RPMI7951 (cell line): Measurements from ENCODE around the gene YBX1. TPM values are rescaled to one million over a fixed set of nuclear protein-coding genes. Genes with fewer than 3 reads are reported as not detected.

ENCODE experiments used
- DNase-seq: peaks from one replicate; pipeline ENCODE4 v3.0.0-alpha.2; 2012; ENCODE audit warnings: low read depth
- total RNA-seq: library from RNA; depleted of rRNA; stranded (reverse); fragments of >200 nt; shearing (Covaris generic); gene quantifications from 2 replicates; pipeline ENCODE4 v1.2.3, GENCODE V29; 2014; rRNA removed

YBX1 gene
- 1,105 and 1,183 TPM in 2 replicates for total RNA-seq

- DNase-seq: peak; percentile 99
Measured at GRCh38 chr1:42681741-42682483, at the start of gene YBX1. YBX1 (plus strand) TSS chr1:42682418; CDS start chr1:42682566, 148 bp downstream.

- DNase-seq: no peak
Measured at GRCh38 chr1:42639116-42639515, 43.1 kb upstream of the YBX1 start.

- DNase-seq: peak; percentile 27
Measured at GRCh38 chr1:42646056-42646455, 36.2 kb upstream of the YBX1 start.

GRCh38 chr1:42657201-42657600 lies 25.0 kb upstream of the YBX1 start:
- no peak for DNase-seq

GRCh38 chr1:42657981-42658876 lies 24.0 kb upstream of the YBX1 start, which contains the start of gene PPIH:
PPIH (plus strand) TSS chr1:42658423; CDS start chr1:42658447, 24 bp downstream.
- peak; percentile 91 for DNase-seq

GRCh38 chr1:42658877-42659337 lies 23.3 kb upstream of the YBX1 start:
- peak; percentile 24 for DNase-seq

- DNase-seq: no peak
Measured at GRCh38 chr1:42660907-42661500, 21.2 kb upstream of the YBX1 start.

- DNase-seq: no peak
Measured at GRCh38 chr1:42669936-42670335, 12.3 kb upstream of the YBX1 start.

GRCh38 chr1:42670425-42670824 lies 11.8 kb upstream of the YBX1 start:
- no peak for DNase-seq

GRCh38 chr1:42674214-42674613 lies 8.0 kb upstream of the YBX1 start:
- no peak for DNase-seq

- no peak for DNase-seq
Measured at GRCh38 chr1:42674682-42675081, 7.5 kb upstream of the YBX1 start.

GRCh38 chr1:42675467-42675866 lies 6.8 kb upstream of the YBX1 start:
- DNase-seq: no peak

- DNase-seq: no peak
Measured at GRCh38 chr1:42676534-42677087, 5.6 kb upstream of the YBX1 start.

GRCh38 chr1:42679364-42679983 lies 2.7 kb upstream of the YBX1 start:
- no peak for DNase-seq

- DNase-seq: no peak
Measured at GRCh38 chr1:42680055-42680454, 2.2 kb upstream of the YBX1 start.

GRCh38 chr1:42680921-42681683 lies 1.1 kb upstream of the YBX1 start:
- DNase-seq: peak; percentile 14

GRCh38 chr1:42682484-42682738 lies 193 bp downstream of the YBX1 start:
- DNase-seq: peak; percentile 3

GRCh38 chr1:42682739-42683531 lies 717 bp downstream of the YBX1 start:
- peak; percentile 66 for DNase-seq

GRCh38 chr1:42684139-42684538 lies 1.9 kb downstream of the YBX1 start:
- peak; percentile 35 for DNase-seq

- no peak for DNase-seq
Measured at GRCh38 chr1:42686418-42686817, 4.2 kb downstream of the YBX1 start.
